ENCODE data around the gene RBBP4. TPM values are rescaled to one million over a fixed set of nuclear protein-coding genes. Genes with fewer than 3 reads are reported as not detected.
"Not testable (repeated sequence)": the region's sequence is repeated elsewhere in the genome, so short reads cannot be mapped to it uniquely, and the experiment has no call there.

The RBBP4 gene
- total RNA-seq, 1 donor from 2014 or later, result 155 TPM

- Mint-ChIP-seq H3K27ac (ENCODE audit: unreplicated experiment) (no peak overlapping the region), H3K36me3 (ENCODE audit: low read depth) (peaks cover 6% of the 10 kb centered on the region), H3K4me1 (ENCODE audit: low read depth) (no peaks in the 10 kb centered on the region), H3K4me3 (ENCODE audit: unreplicated experiment) (no peak overlapping the region), H3K9me3 (ENCODE audit: low read depth) (no peaks in the 10 kb centered on the region), H3K27me3 (ENCODE audit: low read depth) (no peaks in the 10 kb centered on the region)
- no peak for TF ChIP-seq CTCF (IDR thresholded peaks at IDR 0.05)
- DNase-seq (ENCODE audit: low spot score), result no peak
Observed at GRCh38 chr1:32622205-32622604, 28.8 kb upstream of the RBBP4 start.

GRCh38 chr1:32622806-32623681 is 28.0 kb upstream of the RBBP4 start:
- Mint-ChIP-seq H3K36me3 (ENCODE audit: low read depth) (peaks cover 6% of the 10 kb centered on the region), H3K27me3 (ENCODE audit: low read depth) (no peaks in the 10 kb centered on the region), H3K9me3 (ENCODE audit: low read depth) (no peaks in the 10 kb centered on the region), H3K4me1 (ENCODE audit: low read depth) (no peaks in the 10 kb centered on the region), H3K27ac (ENCODE audit: unreplicated experiment) (no peak overlapping the region), H3K4me3 (ENCODE audit: unreplicated experiment) (no peak overlapping the region)
- no peak for TF ChIP-seq CTCF (IDR thresholded peaks at IDR 0.05)
- no peak for DNase-seq (ENCODE audit: low spot score)

- no peak overlapping the region for H3K27ac Mint-ChIP-seq (ENCODE audit: unreplicated experiment)
- H3K27me3 Mint-ChIP-seq (ENCODE audit: low read depth), result no peaks in the 10 kb centered on the region
- TF ChIP-seq CTCF (IDR thresholded peaks at IDR 0.05), result no peak
- no peak for DNase-seq (ENCODE audit: low spot score)
- H3K9me3 Mint-ChIP-seq (ENCODE audit: low read depth), result no peaks in the 10 kb centered on the region
- no peaks in the 10 kb centered on the region for H3K4me1 Mint-ChIP-seq (ENCODE audit: low read depth)
- no peak overlapping the region for H3K4me3 Mint-ChIP-seq (ENCODE audit: unreplicated experiment)
- H3K36me3 Mint-ChIP-seq (ENCODE audit: low read depth), result peaks cover 6% of the 10 kb centered on the region
Observed at GRCh38 chr1:32623775-32624174, 27.2 kb upstream of the RBBP4 start.

- Mint-ChIP-seq H3K4me1 (ENCODE audit: low read depth) (no peaks in the 10 kb centered on the region), H3K27ac (ENCODE audit: unreplicated experiment) (no peak overlapping the region), H3K27me3 (ENCODE audit: low read depth) (no peaks in the 10 kb centered on the region), H3K4me3 (ENCODE audit: unreplicated experiment) (no peak overlapping the region), H3K36me3 (ENCODE audit: low read depth) (peaks cover 4% of the 10 kb centered on the region), H3K9me3 (ENCODE audit: low read depth) (no peaks in the 10 kb centered on the region)
- DNase-seq (ENCODE audit: low spot score), result no peak
- no peak for TF ChIP-seq CTCF (IDR thresholded peaks at IDR 0.05)
Observed at GRCh38 chr1:32626176-32626575, 24.8 kb upstream of the RBBP4 start.

GRCh38 chr1:32627596-32628162 is 23.3 kb upstream of the RBBP4 start:
- no peaks in the 10 kb centered on the region for H3K9me3 Mint-ChIP-seq (ENCODE audit: low read depth)
- no peak overlapping the region for H3K27ac Mint-ChIP-seq (ENCODE audit: unreplicated experiment)
- no peak for TF ChIP-seq CTCF (IDR thresholded peaks at IDR 0.05)
- no peaks in the 10 kb centered on the region for H3K27me3 Mint-ChIP-seq (ENCODE audit: low read depth)
- no peak overlapping the region for H3K4me3 Mint-ChIP-seq (ENCODE audit: unreplicated experiment)
- DNase-seq (ENCODE audit: low spot score), result peak; percentile 29
- H3K36me3 Mint-ChIP-seq (ENCODE audit: low read depth), result peaks cover 2% of the 10 kb centered on the region
- H3K4me1 Mint-ChIP-seq (ENCODE audit: low read depth), result no peaks in the 10 kb centered on the region

- H3K9me3 Mint-ChIP-seq (ENCODE audit: low read depth); H3K4me3 Mint-ChIP-seq (ENCODE audit: unreplicated experiment); H3K4me1 Mint-ChIP-seq (ENCODE audit: low read depth); H3K27me3 Mint-ChIP-seq (ENCODE audit: low read depth); H3K27ac Mint-ChIP-seq (ENCODE audit: unreplicated experiment); H3K36me3 Mint-ChIP-seq (ENCODE audit: low read depth): not testable (repeated sequence)
- peak; percentile 26 for DNase-seq (ENCODE audit: low spot score)
Observed at GRCh38 chr1:32630173-32630572, 20.8 kb upstream of the RBBP4 start.
